Mammary epithelial cell (primary cell): ENCODE measurements around the gene ARL10.
A peak's percentile ranks its signal among the peaks of the same experiment; 100 is the strongest.

ENCODE experiments used
- CTCF ChIP-seq, 2 donors: IDR thresholded peaks in 1 of 2; conservative IDR thresholded peaks in 1 of 2; 2 replicates each; pipeline ENCODE4 v1.5.1; 2011 to 2012; ENCODE audit warnings: inconsistent platforms in 2 of 2, low read length in 2 of 2, mild to moderate bottlenecking in 2 of 2, control low read depth in 1 of 2, low read depth in 1 of 2; ENCODE audit not compliant: insufficient read depth in 1 of 2; ENCODE audit errors: extremely low read depth in 1 of 2
- EZH2 ChIP-seq: IDR thresholded peaks from 2 replicates; pipeline ENCODE4 v1.6.1; 2012; ENCODE audit warnings: low read length, inconsistent platforms, borderline replicate concordance

GRCh38 chr5:176415952-176416924 lies 51.0 kb downstream of the ARL10 start, which contains the start of gene CLTB:
- TF ChIP-seq EZH2 (no peak), CTCF (conservative IDR thresholded peaks at IDR 0.05 in 1 of 2, IDR thresholded peaks at IDR 0.05 in 1 of 2; ENCODE audit: extremely low read depth in 1 of 2, insufficient read depth in 1 of 2, low read depth in 1 of 2, low read length in 2 of 2) (peak; percentile 26 to 55)
